AG08395 (cell line): ENCODE data around the gene GCDH.
"Not testable (repeated sequence)": the region's sequence is repeated elsewhere in the genome, so short reads cannot be mapped to it uniquely, and the experiment has no call there.

Source experiments
- DNase-seq: peaks from one replicate; pipeline ENCODE4 v3.0.0; 2012; ENCODE audit warnings: mixed read lengths, low spot score

Gene GCDH

GRCh38 chr19:12890787-12891552 is at the start of gene GCDH:
GCDH (plus strand) TSS chr19:12891160; CDS start chr19:12891305, 145 bp downstream.
- DNase-seq: peak; percentile 99

- DNase-seq: no peak
Observed at GRCh38 chr19:12842511-12842910, 48.4 kb upstream of the GCDH start.

- no peak for DNase-seq
Observed at GRCh38 chr19:12843328-12843727, 47.6 kb upstream of the GCDH start.

- DNase-seq: no peak
Observed at GRCh38 chr19:12843999-12844732, 46.8 kb upstream of the GCDH start.

- DNase-seq: not testable (repeated sequence)
Observed at GRCh38 chr19:12846613-12847012, 44.3 kb upstream of the GCDH start.

GRCh38 chr19:12847159-12848139 is 43.5 kb upstream of the GCDH start:
- peak; percentile 92 for DNase-seq

- DNase-seq: no peak
Observed at GRCh38 chr19:12856653-12857052, 34.3 kb upstream of the GCDH start.

GRCh38 chr19:12858041-12858928 is 32.7 kb upstream of the GCDH start:
- DNase-seq: no peak

- no peak for DNase-seq
Observed at GRCh38 chr19:12859546-12859945, 31.4 kb upstream of the GCDH start.

- no peak for DNase-seq
Observed at GRCh38 chr19:12864143-12864542, 26.8 kb upstream of the GCDH start.

GRCh38 chr19:12864721-12865715 is 25.9 kb upstream of the GCDH start:
- no peak for DNase-seq

- no peak for DNase-seq
Observed at GRCh38 chr19:12865746-12866415, 25.1 kb upstream of the GCDH start.

- no peak for DNase-seq
Observed at GRCh38 chr19:12866416-12867119, 24.4 kb upstream of the GCDH start.

- DNase-seq: peak; percentile 83
Observed at GRCh38 chr19:12867120-12868099, 23.6 kb upstream of the GCDH start.

- DNase-seq: peak; percentile 32
Observed at GRCh38 chr19:12868540-12869112, 22.3 kb upstream of the GCDH start.

GRCh38 chr19:12871681-12872080 is 19.3 kb upstream of the GCDH start:
- no peak for DNase-seq

- DNase-seq: no peak
Observed at GRCh38 chr19:12872255-12872654, 18.7 kb upstream of the GCDH start.
